GM21447 (cell line): ENCODE results near the gene PACRG.

Experiments
- ATAC-seq: cut with Tn5 transposase; IDR thresholded peaks from one replicate; pipeline ENCODE4 v1.9.1; 2021; ENCODE audit not compliant: unreplicated experiment

Gene PACRG

DNA sequence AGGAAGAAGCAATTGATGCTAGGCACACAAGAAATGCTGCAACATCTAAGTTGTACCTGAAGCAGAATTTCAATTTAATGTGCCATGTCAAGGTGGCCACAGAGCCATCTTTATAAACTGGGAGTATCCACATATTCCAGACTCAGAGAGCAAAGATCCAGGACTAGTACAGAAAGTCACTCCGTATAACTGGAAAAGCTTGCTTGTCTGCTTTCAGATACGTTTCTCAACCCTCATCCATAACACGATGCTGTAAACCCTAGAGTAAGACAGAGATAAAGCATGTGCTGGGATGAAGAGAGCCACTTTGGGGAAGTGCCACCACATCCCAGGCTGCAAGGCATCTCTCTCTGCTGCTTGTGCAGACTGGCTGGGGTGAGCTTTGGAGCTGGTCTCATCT lies 134.7 kb downstream of the PACRG start:
- no peak for ATAC-seq

DNA sequence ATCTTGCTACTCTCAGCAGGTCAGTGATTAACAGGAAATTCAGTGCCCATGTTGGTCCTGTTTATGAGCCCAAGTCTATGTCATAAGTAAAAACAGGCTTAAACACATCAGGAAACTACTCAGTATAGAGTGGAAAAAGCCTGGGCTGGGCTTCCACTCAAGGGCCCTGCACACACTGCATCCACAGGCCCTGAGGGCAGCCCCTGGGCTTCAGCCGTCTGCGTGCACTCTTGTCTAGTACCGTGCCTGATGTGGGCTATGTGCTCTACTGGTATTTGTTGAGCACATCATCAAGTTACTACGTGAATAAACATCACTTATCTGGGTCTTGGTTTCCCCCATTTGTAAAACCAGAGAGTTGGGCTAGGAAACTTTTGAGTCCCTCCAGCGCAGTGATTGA lies 135.2 kb downstream of the PACRG start:
- no peak for ATAC-seq

DNA sequence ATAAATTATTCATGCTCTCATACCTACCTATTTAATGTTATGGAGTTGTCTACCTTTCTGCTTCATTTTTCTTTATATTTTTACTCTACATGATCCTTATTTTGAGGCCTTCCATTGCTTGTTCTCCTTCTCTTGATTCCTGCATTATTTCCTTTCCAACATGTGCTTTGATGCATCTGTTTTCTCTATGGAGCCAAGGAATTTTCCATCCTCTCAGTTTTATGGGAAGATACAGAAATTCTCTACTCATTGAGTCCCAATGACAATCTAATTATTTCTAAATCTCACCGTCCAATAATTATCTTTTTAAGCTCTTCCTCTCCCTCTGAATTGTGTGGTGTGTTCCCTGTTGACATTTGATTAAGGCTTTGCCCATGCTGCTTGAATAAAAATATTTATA lies 136.0 kb downstream of the PACRG start:
- no peak for ATAC-seq

DNA sequence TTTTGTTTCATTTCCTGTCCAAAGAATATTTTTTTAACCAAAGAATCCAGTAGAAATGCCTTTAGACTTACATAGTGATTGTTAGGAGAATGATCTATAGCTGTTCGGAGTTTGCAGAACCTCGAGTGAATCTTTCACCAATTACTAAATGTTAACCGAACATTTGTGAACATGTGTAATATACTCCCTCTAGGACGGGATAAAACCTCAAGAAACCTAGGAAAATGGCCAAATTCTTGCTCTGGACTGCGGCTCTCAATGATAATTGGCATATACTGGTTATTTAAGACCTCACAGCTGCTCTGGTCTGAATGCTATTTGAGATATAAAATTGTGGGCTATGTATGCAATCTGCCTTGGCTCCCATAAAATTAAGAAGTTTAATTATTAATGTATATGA lies 137.1 kb downstream of the PACRG start:
- no peak for ATAC-seq

GRCh38 chr6:162866656-162867055 lies 138.9 kb downstream of the PACRG start:
- ATAC-seq, result no peak

DNA sequence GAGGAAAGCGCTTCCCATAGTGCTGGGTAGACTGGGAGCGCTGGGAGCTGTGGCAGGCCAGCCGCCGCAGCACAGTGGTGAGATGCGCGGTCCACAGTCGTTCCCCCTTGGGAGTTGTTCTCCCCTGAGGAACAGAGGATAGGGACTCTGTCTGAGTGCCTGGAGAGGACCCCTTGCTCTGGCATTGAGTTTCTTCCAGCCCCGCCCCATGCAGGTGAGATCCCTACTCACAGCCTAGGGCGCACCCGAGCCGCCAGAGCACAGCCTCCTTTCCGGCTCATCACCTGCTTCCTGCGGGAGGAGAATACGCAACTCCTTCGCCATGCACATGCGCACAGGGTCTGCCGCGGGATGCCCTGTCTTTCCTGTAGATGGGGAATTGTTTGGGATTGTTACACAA lies 140.6 kb downstream of the PACRG start:
- ATAC-seq, result no peak

DNA sequence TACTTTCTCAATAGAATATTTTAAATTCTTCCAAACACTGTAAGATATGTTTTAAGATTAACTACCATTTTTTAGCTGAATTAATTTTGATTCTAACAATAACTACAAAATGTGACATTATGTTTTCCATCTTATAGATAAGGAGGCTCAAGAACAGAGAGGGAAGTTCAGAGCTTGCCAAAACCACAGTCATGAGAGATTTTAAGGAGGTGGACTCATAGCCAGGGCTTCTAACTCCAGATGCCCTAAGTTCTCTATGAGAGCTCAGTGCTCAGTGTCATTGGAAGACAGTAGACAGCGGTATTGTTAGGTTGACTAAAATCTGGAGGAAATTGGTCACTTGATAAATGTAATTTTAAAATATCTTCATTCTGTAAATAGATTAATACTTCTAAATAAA lies 144.2 kb downstream of the PACRG start:
- no peak for ATAC-seq

DNA sequence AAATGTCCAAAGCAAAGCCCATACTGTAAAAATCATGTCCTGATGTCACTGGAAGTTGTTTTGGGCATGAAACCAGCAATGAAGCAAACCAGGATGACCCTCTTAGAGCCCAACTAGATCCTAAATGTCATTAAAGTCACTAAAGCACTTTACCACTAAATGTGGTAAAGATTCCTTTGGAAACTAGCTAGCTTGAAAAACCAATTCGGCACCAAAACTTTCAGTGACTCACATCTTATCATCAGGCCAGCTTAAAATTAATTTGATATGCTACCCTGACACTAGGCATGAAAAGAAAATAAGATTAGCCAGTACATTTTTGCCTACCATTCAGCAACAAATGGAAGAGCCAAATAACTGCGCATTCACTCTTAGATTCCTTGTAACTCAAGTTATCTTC lies 145.8 kb downstream of the PACRG start:
- ATAC-seq, result no peak

DNA sequence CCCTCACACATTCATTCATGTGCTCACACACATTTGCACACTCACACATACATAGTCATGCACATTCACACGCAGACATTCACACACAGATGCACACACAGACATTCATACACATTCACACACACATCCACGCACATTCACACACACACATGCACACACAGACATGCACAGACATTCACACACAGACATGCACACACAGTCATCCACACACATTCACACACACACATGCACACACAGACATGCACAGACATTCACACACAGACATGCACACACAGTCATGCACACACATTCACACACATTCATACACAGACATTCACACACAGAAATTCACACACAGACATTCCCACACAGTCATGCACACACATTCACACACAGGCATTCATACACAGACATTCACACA lies 147.3 kb downstream of the PACRG start:
- no peak for ATAC-seq

- no peak for ATAC-seq
Measured at GRCh38 chr6:162882801-162883481, 155.2 kb downstream of the PACRG start.

- no peak for ATAC-seq
Measured at GRCh38 chr6:162887981-162888689, 160.4 kb downstream of the PACRG start.

GRCh38 chr6:162889303-162889702 lies 161.5 kb downstream of the PACRG start:
- no peak for ATAC-seq

DNA sequence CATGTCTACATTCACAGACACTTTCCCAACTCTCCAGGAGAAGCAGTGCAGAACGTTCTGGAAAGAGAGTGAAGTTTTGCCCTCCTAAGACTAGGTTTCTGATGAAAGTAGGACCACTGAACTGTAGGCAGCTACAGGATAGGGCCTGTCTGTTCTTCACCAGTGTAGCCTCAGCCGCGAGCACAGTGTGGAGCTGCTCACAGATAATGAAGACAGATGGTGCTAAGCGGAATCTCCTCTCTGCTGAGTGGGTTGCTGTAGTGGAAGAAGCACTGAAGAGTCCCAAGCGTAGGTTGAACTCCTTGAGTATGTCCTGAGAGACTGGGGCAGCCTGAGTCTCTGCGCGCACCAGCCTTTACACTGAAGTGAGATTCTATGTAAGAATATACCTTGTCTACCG lies 170.2 kb downstream of the PACRG start:
- ATAC-seq, result no peak

DNA sequence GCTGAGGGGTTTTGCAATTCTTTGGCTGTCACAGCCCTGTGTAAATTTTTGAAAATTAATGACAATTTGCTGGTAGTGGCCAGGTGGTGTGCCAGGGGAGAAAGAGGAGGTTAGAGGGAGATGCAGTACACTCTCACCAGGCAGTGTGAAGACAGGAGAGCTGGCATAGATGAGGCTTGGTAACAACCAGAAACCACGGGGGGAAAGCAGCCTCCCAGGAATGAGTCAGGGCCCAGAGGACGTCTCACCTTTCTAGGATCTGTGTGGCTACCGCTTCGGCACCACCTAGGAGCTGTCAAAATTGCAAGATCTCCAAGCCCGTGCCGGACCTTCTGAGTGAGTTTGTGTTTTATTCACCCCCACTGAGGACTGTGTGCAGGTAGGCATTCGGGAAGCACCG lies 171.4 kb downstream of the PACRG start:
- no peak for ATAC-seq

DNA sequence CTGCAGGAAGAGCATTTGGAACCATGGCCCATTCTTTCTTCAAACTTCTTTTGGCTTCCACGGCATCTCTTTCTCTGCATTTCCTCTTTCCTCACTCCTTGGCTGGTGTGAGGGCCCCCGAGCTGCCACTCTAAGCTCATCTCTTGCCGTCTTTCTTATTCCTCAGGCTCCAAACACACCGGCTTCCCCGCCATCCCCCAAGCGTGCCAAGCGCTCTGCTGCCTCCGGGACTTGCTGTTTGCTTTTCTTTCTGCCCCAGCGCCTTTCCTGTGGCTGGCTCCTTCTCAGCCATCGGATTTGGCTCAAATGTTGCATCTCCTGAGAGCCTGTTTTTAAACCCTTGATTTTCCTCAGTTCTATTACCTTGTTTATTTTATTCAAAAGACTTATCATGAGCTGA lies 172.7 kb downstream of the PACRG start:
- ATAC-seq, result no peak

GRCh38 chr6:162904069-162904663 lies 176.4 kb downstream of the PACRG start:
- no peak for ATAC-seq

DNA sequence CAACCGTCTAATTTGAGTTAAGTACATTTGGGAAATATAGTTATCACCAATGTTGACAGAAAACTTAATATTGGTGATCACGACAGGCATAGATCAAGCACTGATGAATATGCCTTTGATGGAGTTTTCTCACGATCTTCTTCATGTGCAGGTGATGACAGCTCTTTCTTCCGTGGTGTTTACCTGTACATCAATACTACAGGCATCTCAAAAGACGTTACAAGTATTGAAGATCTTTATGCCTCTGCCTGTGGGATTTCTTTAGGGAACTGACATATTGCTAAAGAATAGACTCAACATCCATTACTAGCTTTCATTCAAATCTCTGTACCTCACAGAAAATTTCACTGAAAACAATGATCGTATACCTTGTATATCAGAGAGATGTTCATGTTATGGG lies 178.7 kb downstream of the PACRG start:
- no peak for ATAC-seq

DNA sequence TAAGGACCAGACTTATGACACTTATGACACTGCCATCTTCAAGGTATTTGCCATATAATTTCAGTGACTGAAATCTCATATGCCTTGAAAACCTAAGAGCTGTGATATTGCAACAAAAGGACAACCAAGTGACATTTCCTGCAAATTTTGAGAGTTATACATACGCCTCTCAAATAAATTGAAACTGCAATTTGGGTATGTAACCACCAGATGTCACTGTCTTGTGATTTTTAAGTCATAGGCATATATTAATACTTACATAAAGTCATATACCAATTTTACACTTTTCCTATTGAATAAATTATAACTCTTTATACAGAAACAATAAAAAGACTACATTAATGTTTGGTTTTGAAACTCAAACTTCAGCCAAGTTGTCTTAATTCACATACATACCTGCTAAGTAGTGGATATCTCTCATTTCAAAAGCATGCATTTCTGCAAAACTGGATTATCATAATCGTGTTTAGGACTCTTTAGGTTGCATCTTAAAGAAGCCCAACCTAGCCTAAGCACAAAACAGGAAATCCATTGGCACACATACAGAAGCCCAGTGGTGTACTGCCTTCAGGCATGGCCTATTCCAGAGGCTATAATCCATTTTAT lies 180.2 kb downstream of the PACRG start:
- ATAC-seq, result no peak

DNA sequence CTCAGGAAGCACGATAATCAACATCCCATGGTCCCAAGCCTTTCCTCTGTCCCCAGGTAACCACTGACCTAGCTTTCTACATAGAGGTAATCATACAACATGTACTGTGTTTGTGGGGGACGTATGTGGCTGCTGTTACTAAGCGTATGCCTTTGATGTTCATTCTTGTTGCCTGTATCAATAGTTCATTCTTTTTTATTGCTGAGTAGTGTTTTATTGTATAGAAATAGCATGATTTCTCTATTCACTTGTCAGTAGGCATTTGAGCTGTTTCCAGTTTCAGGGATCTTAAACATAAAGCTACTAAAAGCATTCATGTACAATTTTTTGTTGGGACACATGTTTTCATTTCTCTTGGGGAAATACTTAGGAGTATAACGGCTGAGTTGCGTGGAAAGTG lies 185.4 kb downstream of the PACRG start:
- ATAC-seq, result no peak

DNA sequence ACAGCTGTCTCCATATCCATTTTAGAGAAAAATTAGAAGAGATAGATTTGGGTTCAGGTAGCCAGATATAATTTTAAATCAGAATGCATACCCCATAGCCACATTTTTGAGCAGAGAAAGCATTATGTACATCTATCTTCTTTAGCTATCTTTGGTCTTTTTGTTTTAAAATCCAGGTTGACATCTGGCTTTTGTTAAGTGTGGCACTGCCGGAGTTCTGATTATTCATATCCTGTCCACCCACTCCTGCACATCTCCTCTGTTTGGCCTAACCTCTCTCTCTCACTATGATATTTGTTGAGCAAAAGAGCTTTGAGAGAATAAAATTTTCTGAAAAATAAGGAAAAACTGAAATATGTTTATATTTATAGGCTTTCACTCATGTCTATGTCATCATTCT lies 189.7 kb downstream of the PACRG start:
- no peak for ATAC-seq

- ATAC-seq, result no peak
Measured at GRCh38 chr6:162921062-162921461, 193.3 kb downstream of the PACRG start.

GRCh38 chr6:162921510-162922040 lies 193.8 kb downstream of the PACRG start:
- ATAC-seq, result no peak
